Measurements from ENCODE around the gene PITX1.
A peak's percentile ranks its signal among the peaks of the same experiment; 100 is the strongest.

PITX1 gene

DNA sequence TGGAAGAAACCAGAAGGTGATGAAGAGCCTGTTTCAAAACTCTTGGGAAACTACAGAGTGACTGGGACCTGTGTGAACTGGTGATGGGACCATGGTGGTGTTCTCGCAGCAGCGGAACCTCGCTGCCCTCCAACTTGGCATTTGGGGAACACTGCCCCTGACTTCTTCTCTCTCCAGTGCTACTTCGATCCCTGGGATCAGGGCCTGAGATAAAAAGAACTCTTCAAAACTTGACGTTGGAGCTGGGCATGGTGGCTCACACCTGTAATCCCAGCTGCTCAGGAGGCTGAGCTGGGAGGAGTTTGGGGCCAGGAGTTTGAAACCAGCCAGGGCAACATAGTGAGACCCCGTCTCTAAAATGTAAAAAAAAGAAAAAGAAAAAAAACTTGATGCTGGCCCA is 18.1 kb downstream of the PITX1 start:
- H3K27ac ChIP-seq, result no peak overlapping the region
- peak; percentile 50 for DNase-seq (ENCODE audit: low spot score)
- TF ChIP-seq, protein P1, sequence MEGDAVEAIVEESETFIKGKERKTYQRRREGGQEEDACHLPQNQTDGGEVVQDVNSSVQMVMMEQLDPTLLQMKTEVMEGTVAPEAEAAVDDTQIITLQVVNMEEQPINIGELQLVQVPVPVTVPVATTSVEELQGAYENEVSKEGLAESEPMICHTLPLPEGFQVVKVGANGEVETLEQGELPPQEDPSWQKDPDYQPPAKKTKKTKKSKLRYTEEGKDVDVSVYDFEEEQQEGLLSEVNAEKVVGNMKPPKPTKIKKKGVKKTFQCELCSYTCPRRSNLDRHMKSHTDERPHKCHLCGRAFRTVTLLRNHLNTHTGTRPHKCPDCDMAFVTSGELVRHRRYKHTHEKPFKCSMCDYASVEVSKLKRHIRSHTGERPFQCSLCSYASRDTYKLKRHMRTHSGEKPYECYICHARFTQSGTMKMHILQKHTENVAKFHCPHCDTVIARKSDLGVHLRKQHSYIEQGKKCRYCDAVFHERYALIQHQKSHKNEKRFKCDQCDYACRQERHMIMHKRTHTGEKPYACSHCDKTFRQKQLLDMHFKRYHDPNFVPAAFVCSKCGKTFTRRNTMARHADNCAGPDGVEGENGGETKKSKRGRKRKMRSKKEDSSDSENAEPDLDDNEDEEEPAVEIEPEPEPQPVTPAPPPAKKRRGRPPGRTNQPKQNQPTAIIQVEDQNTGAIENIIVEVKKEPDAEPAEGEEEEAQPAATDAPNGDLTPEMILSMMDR (IDR thresholded peaks at IDR 0.05), result no peak
- H3K4me3 ChIP-seq, result no peak overlapping the region

DNA sequence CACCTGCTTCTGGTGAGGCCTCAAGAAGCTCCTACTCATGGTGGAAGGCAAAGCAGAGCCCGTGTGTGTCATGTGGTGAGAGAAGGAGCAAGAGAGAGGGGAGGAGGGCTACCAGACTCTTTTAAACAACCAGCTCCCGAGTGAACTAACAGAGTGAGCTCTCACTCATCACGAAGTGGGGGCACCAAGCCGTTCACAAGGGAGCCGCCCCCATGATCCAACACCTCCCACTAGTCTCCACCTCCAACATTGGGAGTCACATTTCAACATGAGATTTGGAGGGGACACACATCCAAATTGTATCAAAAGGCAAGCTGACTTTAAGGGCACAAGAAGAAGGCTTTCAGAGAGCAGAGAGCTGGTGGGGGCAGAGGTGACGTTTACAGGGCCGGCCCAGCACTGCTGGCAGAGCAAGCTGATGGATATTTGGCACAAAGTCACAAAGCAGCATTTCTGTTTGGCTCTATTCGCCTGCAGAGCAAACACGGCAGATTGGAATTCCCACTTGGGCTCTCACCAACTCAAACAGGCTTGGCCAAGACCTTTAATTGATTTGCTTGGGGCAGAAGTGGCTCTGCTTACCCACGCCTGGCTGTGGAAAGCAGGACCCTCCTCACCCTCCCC is 20.0 kb downstream of the PITX1 start:
- Histone ChIP-seq H3K27ac (peak overlapping the region; percentile 42 to 68), H3K4me3 (peak overlapping the region; percentile 0)
- TF ChIP-seq, protein P1 (IDR thresholded peaks at IDR 0.05), result no peak
- peak; percentile 68 for DNase-seq (ENCODE audit: low spot score)

DNA sequence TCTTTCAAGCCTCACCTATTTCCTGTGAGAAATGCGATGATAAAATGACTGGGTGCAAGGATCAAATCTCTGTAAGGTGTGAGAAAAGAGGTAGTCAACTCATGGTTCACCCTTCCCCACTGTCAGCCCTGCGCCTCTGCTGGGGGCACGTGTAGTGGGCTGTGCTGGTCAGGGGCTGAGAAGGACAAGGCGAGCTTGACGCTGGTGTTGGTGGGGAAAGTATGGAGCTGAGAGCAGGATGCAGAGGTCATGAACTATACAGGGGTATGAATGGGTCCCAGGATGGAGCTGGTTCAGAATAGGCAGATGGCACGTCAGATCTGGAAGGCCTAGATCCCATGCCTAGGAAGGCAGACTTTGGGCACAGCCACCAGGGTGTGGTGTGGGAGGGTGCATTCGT is 20.6 kb downstream of the PITX1 start:
- TF ChIP-seq, protein P1 (IDR thresholded peaks at IDR 0.05), result no peak
- peak; percentile 41 for DNase-seq (ENCODE audit: low spot score)
- Histone ChIP-seq H3K27ac (peak overlapping the region; percentile 42 to 68), H3K4me3 (no peak overlapping the region)

DNA sequence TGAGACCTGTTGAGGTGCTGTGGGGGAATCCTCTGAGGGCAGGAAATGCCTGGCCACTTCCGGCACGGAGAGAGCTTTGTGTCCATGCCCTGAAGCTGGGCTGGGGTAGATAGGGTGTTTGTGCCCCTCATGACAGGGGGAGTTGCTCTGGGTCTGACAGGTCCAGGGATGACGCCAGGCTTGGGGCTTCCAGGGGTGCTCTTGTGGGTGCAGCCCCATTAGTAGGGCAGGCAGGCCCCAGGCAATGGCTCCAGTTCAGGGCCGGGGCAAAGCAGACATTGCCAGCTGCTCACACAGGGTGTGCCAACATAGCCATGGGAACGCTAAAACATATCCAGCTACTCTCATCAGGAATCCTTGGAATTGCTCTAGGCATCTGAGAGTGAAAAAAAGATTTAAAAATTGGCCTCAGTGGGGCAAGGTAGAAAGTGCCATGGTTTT is 21.1 kb downstream of the PITX1 start:
- TF ChIP-seq, protein P1 (IDR thresholded peaks at IDR 0.05), result no peak
- H3K27ac ChIP-seq, result peak overlapping the region in 1 of 2 donors; percentile 68
- no peak overlapping the region for H3K4me3 ChIP-seq
- DNase-seq (ENCODE audit: low spot score), result peak; percentile 70

DNA sequence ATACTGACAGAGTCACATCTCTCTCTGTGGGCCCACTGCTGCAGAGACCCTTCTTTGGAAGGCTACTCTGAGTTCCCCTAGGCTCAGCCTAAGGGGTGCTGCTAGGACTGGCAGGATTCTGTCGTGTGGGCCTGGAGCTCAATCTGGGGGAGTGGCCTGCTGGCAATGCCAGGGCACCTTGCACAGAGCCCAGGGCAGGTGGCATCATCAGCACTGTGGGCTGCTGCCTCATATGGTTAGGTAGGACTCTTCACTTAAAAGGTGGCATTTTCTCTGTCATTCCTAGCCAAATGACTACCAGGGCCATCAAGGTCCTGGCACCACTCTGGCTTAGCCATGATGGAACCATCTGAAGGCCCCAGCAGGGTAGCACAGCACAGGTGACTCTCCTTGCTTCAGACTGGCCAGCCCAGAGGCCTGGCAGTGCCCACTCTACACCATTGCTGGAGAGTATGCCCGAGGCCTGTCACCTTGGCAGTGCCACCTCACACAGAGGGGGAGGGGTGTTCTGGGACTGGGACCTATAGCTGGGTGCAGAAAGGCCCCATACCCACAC is 21.9 kb downstream of the PITX1 start:
- H3K27ac ChIP-seq, result no peak overlapping the region
- DNase-seq (ENCODE audit: low spot score), result peak; percentile 43
- TF ChIP-seq, protein P1 (IDR thresholded peaks at IDR 0.05), result no peak
- no peak overlapping the region for H3K4me3 ChIP-seq

DNA sequence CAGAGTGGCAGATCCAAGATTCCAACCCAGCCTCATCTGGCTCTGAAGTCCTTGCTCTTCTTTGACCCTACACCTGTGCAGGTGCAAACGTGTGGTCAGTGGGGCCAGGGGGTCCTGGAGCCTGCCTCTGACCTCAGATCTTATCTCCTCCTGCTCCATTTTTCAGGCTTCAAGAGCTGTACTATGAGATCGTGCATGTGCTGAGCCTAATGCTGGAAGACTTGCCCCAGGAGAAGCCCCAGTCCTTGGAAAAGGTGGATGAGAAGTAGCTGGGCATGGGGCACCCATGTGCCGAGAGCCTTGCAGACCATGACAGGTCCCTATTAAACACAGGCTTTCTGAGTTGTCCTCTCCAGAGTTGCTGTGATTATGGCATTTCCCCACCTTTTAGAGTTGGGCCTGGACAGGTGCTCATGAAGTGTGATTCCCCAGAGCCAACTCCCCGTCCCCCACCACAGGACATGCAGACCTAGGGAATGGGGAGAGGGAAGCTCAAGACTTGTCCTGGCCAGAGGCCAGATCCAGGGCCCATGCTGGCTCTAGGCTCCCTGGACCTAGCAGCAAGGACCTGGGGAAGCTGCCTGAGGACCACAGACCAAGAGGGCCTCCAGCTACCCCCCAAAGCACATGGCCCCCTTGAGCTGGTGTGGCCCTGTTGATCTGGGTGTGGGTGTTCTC is 22.5 kb downstream of the PITX1 start:
- DNase-seq (ENCODE audit: low spot score), result peak; percentile 36
- Histone ChIP-seq H3K4me3 (no peak overlapping the region), H3K27ac (no peak overlapping the region)
- TF ChIP-seq, protein P1 (IDR thresholded peaks at IDR 0.05), result no peak

All from coronary artery (tissue), 2 donors.